WTC11 (cell line): ENCODE results near the gene SLC51B. TPM values are rescaled to one million over a fixed set of nuclear protein-coding genes. Genes with fewer than 3 reads are reported as not detected.
A peak's percentile ranks its signal among the peaks of the same experiment; 100 is the strongest.

Source experiments
- ATAC-seq: fragments of 200-7000 bp; cut with Tn5 transposase; 2 replicates; pipeline ENCODE4 v1.10.0; 2021; ENCODE audit warnings: mild to moderate bottlenecking, moderate library complexity
- CTCF ChIA-PET: fragments of 300-600 bp; sonication (Branson Sonifier 250); formaldehyde crosslinking; loops from one replicate; lab custom pipeline; 2021; ENCODE audit warnings: antibody characterized with exemption; lab: Charles Lee
- POLR2A ChIA-PET: fragments of 350-600 bp; sonication (Branson Sonifier 250); formaldehyde crosslinking; loops from one replicate; lab custom pipeline; 2021; ENCODE audit warnings: antibody characterized with exemption; lab: Charles Lee
- DNase-seq: peaks from one replicate; pipeline ENCODE4 v3.0.0; 2021; ENCODE audit warnings: low spot score
- H3K27ac Mint-ChIP-seq: 2 replicates; pipeline ENCODE4 v1.8.0; 2021; ENCODE audit warnings: mixed read lengths
- H3K27me3 Mint-ChIP-seq: 2 replicates; pipeline ENCODE4 v1.8.0; 2021; ENCODE audit warnings: low read depth, mild to moderate bottlenecking, moderate library complexity, mixed read lengths
- H3K36me3 Mint-ChIP-seq: 2 replicates; pipeline ENCODE4 v1.8.0; 2021; ENCODE audit warnings: mixed read lengths
- H3K4me1 Mint-ChIP-seq: 2 replicates; pipeline ENCODE4 v1.8.0; 2022; ENCODE audit warnings: mixed read lengths
- H3K4me3 Mint-ChIP-seq: 2 replicates; pipeline ENCODE4 v1.8.0; 2021; ENCODE audit warnings: mild to moderate bottlenecking, moderate library complexity, mixed read lengths
- H3K9me3 Mint-ChIP-seq: 2 replicates; pipeline ENCODE4 v1.8.0; 2021; ENCODE audit warnings: mixed read lengths
- ATF1 ChIP-seq: sonication (generic); formaldehyde crosslinking; IDR thresholded peaks from 2 replicates; pipeline ENCODE4 v1.8.1; 2023; ENCODE audit warnings: mild to moderate bottlenecking, moderate library complexity, missing genetic modification reagents
- EMX1 ChIP-seq: fragments of 250-450 bp; sonication (Bioruptor Pico); IDR thresholded peaks from 2 replicates; pipeline ENCODE4 v1.8.0; 2021; ENCODE audit warnings: mild to moderate bottlenecking
- ESRRA ChIP-seq: sonication (generic); formaldehyde crosslinking; IDR thresholded peaks from 2 replicates; pipeline ENCODE4 v1.8.1; 2022; ENCODE audit warnings: mild to moderate bottlenecking, missing genetic modification reagents, borderline replicate concordance
- FOXK1 ChIP-seq: sonication (generic); formaldehyde crosslinking; IDR thresholded peaks from 2 replicates; pipeline ENCODE4 v1.8.0; 2022; ENCODE audit warnings: mild to moderate bottlenecking, moderate library complexity, missing genetic modification reagents
- FOXP1 ChIP-seq: sonication (generic); formaldehyde crosslinking; IDR thresholded peaks from 2 replicates; pipeline ENCODE4 v1.8.0; 2022; ENCODE audit warnings: missing genetic modification reagents, mild to moderate bottlenecking, moderate library complexity, borderline replicate concordance
- GABPB1 ChIP-seq: sonication (generic); formaldehyde crosslinking; IDR thresholded peaks from 2 replicates; pipeline ENCODE4 v1.8.1; 2023; ENCODE audit warnings: mild to moderate bottlenecking, missing genetic modification reagents
- GTF2I ChIP-seq: fragments of 250-450 bp; sonication (Bioruptor Pico); conservative IDR thresholded peaks from 2 replicates; pipeline ENCODE4 v1.4.0; 2021; ENCODE audit warnings: mild to moderate bottlenecking
- MXD4 ChIP-seq: fragments of 250-450 bp; sonication (Bioruptor Pico); IDR thresholded peaks from 2 replicates; pipeline ENCODE4 v1.8.0; 2021; ENCODE audit warnings: mild to moderate bottlenecking, moderate library complexity, borderline replicate concordance
- NFYB ChIP-seq: sonication (generic); formaldehyde crosslinking; conservative IDR thresholded peaks from 2 replicates; pipeline ENCODE4 v1.8.0; 2022; ENCODE audit warnings: low read depth, missing genetic modification reagents
- TCF7 ChIP-seq: sonication (generic); formaldehyde crosslinking; IDR thresholded peaks from 2 replicates; pipeline ENCODE4 v1.8.0; 2022; ENCODE audit warnings: mild to moderate bottlenecking, low read depth, missing genetic modification reagents, moderate library complexity
- ZNF263 ChIP-seq: sonication (generic); formaldehyde crosslinking; IDR thresholded peaks from 2 replicates; pipeline ENCODE4 v1.8.1; 2022; ENCODE audit warnings: low read depth, mild to moderate bottlenecking, moderate library complexity, missing genetic modification reagents
- ZNF396 ChIP-seq: fragments of 250-450 bp; sonication (Bioruptor Pico); IDR thresholded peaks from 2 replicates; pipeline ENCODE4 v1.8.0; 2021; ENCODE audit warnings: mild to moderate bottlenecking, moderate library complexity, borderline replicate concordance
- ZNF423 ChIP-seq: fragments of 250-450 bp; sonication (Bioruptor Pico); IDR thresholded peaks from 2 replicates; pipeline ENCODE4 v2.1.2; 2022; ENCODE audit warnings: mild to moderate bottlenecking, moderate library complexity
- total RNA-seq: library from RNA; stranded (reverse); gene quantifications from 3 replicates; pipeline ENCODE4 v1.2.3, GENCODE V29; 2021
- TF ChIP-seq, protein P1 (sequence below): sonication (generic); formaldehyde crosslinking; conservative IDR thresholded peaks from 2 replicates; pipeline ENCODE4 v1.8.1; 2023; ENCODE audit warnings: mild to moderate bottlenecking, low read depth, missing genetic modification reagents, moderate library complexity
- TF ChIP-seq, protein P2 (sequence below): fragments of 250-450 bp; sonication (Bioruptor Pico); IDR thresholded peaks from 2 replicates; pipeline ENCODE4 v1.9.0; 2021; ENCODE audit warnings: mild to moderate bottlenecking, borderline replicate concordance
- TF ChIP-seq, protein P3 (sequence below): sonication (generic); formaldehyde crosslinking; IDR thresholded peaks from 2 replicates; pipeline ENCODE4 v1.8.1; 2023; ENCODE audit warnings: mild to moderate bottlenecking, moderate library complexity, missing genetic modification reagents
- TF ChIP-seq, protein P4 (sequence below): sonication (generic); formaldehyde crosslinking; IDR thresholded peaks from 2 replicates; pipeline ENCODE4 v1.8.1; 2022; ENCODE audit warnings: mild to moderate bottlenecking, missing genetic modification reagents, moderate library complexity, borderline replicate concordance
- TF ChIP-seq, protein P5 (sequence below): fragments of 250-450 bp; sonication (Bioruptor Pico); IDR thresholded peaks from 2 replicates; pipeline ENCODE4 v2.1.2; 2022; ENCODE audit warnings: mild to moderate bottlenecking, moderate library complexity

The SLC51B gene
- total RNA-seq, 1 experiment from 2014 or later = not detected

DNA sequence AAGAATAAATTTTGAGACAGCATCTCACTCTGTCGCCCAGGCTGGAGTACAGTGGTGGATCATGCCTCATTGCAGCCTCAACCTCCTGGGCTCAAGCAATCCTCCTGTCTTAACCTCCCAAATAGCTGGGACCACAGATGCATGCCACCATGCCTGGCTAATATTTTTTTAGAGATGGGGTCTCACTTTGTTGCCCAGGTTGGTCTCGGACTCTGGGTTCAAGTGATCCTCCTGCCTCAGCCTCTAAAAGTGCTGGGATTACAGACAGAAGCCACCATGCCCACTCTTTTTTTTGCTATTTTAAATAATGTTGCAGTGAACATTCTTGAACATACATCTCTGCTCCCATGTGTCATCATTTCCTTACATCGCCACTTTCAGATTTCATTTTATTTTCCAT is 6.8 kb upstream of the SLC51B start:
- no peak for ATAC-seq
- Mint-ChIP-seq H3K4me1 (no peaks in the 10 kb centered on the region), H3K9me3 (no peaks in the 10 kb centered on the region), H3K27ac (no peak overlapping the region), H3K36me3 (no peaks in the 10 kb centered on the region), H3K4me3 (no peak overlapping the region), H3K27me3 (no peaks in the 10 kb centered on the region; the same call in 1 of the 2 replicates)
- TF ChIP-seq MXD4 = no peak
- peak; percentile 52; the same call in 1 of the 2 replicates for TF ChIP-seq GTF2I (CRISPR knock-in tag)
- ChIA-PET POLR2A (no interaction called here), CTCF (interaction anchor here (0.9 to 1.5 kb wide), 2 partner anchors 39 to 48 kb away, joined by 3 to 7 read pairs; partner anchors contain the start of gene KBTBD13)
- no peak for DNase-seq

DNA sequence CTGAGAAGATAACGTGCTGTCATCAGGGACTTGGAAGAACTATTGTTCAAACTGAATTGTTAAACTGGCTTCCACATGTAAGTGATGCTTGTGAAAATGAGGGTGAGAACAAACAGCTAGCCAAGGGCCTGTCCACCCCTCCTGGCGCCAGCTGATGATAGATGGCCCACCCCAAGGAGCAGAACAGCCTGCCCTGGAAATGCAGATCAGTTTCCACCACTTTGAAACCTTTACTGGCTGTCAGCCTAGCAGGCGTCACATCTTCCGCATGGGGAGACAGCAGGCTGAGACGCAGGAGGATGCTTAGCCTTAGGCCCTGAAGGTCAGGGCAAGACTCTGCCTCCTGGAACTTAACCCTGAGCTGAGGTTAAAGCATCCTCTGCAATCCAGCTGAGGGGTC is 6.4 kb upstream of the SLC51B start:
- POLR2A ChIA-PET = no interaction called here
- TF ChIP-seq GABPB1 (no peak), ZNF423 (CRISPR knock-in tag) (no peak), ESRRA (CRISPR knock-in tag) (no peak), ZNF263 (CRISPR knock-in tag) (no peak), EMX1 (CRISPR knock-in tag) (no peak), NFYB (CRISPR knock-in tag) (no peak), ZNF396 (CRISPR knock-in tag) (no peak), FOXK1 (no peak), ATF1 (CRISPR knock-in tag) (no peak), FOXP1 (CRISPR knock-in tag) (no peak), TCF7 (no peak)
- TF ChIP-seq, protein P1, sequence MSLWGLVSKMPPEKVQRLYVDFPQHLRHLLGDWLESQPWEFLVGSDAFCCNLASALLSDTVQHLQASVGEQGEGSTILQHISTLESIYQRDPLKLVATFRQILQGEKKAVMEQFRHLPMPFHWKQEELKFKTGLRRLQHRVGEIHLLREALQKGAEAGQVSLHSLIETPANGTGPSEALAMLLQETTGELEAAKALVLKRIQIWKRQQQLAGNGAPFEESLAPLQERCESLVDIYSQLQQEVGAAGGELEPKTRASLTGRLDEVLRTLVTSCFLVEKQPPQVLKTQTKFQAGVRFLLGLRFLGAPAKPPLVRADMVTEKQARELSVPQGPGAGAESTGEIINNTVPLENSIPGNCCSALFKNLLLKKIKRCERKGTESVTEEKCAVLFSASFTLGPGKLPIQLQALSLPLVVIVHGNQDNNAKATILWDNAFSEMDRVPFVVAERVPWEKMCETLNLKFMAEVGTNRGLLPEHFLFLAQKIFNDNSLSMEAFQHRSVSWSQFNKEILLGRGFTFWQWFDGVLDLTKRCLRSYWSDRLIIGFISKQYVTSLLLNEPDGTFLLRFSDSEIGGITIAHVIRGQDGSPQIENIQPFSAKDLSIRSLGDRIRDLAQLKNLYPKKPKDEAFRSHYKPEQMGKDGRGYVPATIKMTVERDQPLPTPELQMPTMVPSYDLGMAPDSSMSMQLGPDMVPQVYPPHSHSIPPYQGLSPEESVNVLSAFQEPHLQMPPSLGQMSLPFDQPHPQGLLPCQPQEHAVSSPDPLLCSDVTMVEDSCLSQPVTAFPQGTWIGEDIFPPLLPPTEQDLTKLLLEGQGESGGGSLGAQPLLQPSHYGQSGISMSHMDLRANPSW (CRISPR knock-in tag) = no peak
- TF ChIP-seq, protein P2, sequence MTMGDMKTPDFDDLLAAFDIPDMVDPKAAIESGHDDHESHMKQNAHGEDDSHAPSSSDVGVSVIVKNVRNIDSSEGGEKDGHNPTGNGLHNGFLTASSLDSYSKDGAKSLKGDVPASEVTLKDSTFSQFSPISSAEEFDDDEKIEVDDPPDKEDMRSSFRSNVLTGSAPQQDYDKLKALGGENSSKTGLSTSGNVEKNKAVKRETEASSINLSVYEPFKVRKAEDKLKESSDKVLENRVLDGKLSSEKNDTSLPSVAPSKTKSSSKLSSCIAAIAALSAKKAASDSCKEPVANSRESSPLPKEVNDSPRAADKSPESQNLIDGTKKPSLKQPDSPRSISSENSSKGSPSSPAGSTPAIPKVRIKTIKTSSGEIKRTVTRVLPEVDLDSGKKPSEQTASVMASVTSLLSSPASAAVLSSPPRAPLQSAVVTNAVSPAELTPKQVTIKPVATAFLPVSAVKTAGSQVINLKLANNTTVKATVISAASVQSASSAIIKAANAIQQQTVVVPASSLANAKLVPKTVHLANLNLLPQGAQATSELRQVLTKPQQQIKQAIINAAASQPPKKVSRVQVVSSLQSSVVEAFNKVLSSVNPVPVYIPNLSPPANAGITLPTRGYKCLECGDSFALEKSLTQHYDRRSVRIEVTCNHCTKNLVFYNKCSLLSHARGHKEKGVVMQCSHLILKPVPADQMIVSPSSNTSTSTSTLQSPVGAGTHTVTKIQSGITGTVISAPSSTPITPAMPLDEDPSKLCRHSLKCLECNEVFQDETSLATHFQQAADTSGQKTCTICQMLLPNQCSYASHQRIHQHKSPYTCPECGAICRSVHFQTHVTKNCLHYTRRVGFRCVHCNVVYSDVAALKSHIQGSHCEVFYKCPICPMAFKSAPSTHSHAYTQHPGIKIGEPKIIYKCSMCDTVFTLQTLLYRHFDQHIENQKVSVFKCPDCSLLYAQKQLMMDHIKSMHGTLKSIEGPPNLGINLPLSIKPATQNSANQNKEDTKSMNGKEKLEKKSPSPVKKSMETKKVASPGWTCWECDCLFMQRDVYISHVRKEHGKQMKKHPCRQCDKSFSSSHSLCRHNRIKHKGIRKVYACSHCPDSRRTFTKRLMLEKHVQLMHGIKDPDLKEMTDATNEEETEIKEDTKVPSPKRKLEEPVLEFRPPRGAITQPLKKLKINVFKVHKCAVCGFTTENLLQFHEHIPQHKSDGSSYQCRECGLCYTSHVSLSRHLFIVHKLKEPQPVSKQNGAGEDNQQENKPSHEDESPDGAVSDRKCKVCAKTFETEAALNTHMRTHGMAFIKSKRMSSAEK (CRISPR knock-in tag) = no peak
- TF ChIP-seq, protein P3, sequence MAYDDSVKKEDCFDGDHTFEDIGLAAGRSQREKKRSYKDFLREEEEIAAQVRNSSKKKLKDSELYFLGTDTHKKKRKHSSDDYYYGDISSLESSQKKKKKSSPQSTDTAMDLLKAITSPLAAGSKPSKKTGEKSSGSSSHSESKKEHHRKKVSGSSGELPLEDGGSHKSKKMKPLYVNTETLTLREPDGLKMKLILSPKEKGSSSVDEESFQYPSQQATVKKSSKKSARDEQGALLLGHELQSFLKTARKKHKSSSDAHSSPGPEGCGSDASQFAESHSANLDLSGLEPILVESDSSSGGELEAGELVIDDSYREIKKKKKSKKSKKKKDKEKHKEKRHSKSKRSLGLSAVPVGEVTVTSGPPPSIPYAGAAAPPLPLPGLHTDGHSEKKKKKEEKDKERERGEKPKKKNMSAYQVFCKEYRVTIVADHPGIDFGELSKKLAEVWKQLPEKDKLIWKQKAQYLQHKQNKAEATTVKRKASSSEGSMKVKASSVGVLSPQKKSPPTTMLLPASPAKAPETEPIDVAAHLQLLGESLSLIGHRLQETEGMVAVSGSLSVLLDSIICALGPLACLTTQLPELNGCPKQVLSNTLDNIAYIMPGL (CRISPR knock-in tag) = no peak
- TF ChIP-seq, protein P4, sequence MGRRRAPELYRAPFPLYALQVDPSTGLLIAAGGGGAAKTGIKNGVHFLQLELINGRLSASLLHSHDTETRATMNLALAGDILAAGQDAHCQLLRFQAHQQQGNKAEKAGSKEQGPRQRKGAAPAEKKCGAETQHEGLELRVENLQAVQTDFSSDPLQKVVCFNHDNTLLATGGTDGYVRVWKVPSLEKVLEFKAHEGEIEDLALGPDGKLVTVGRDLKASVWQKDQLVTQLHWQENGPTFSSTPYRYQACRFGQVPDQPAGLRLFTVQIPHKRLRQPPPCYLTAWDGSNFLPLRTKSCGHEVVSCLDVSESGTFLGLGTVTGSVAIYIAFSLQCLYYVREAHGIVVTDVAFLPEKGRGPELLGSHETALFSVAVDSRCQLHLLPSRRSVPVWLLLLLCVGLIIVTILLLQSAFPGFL (CRISPR knock-in tag) = no peak
- TF ChIP-seq, protein P5, sequence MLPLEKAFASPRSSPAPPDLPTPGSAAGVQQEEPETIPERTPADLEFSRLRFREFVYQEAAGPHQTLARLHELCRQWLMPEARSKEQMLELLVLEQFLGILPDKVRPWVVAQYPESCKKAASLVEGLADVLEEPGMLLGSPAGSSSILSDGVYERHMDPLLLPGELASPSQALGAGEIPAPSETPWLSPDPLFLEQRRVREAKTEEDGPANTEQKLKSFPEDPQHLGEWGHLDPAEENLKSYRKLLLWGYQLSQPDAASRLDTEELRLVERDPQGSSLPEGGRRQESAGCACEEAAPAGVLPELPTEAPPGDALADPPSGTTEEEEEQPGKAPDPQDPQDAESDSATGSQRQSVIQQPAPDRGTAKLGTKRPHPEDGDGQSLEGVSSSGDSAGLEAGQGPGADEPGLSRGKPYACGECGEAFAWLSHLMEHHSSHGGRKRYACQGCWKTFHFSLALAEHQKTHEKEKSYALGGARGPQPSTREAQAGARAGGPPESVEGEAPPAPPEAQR (CRISPR knock-in tag) = no peak
- no peaks in the 10 kb centered on the region for H3K4me1 Mint-ChIP-seq
- DNase-seq (no peak), ATAC-seq (no peak)
- no peak overlapping the region for H3K27ac Mint-ChIP-seq
- no peaks in the 10 kb centered on the region for H3K9me3 Mint-ChIP-seq
- H3K4me3 Mint-ChIP-seq = no peak overlapping the region
- no peaks in the 10 kb centered on the region for H3K36me3 Mint-ChIP-seq
- no peaks in the 10 kb centered on the region; the same call in 1 of the 2 replicates for H3K27me3 Mint-ChIP-seq
- CTCF ChIA-PET = interaction anchor here (0.8 to 1.5 kb wide), 6 partner anchors 15 to 146 kb away, joined by 3 to 7 read pairs (median 4); partner anchors contain the start of genes CLPX and KBTBD13
